Measurements from ENCODE around the gene PRSS35.

- TF ChIP-seq CTCF (IDR thresholded peaks at IDR 0.05; ENCODE audit: low read length) = no peak
- no peak for TF ChIP-seq EZH2phosphoT487 (IDR thresholded peaks at IDR 0.05; ENCODE audit: low read length)
- TF ChIP-seq EZH2 (optimal IDR thresholded peaks at IDR 0.05; ENCODE audit: low read depth, low read length) = no peak
Measured at GRCh38 chr6:83511266-83511665, 1.1 kb upstream of the PRSS35 start.
